HG03565 (cell line): Measurements from ENCODE around the gene ADIRF.
"Not testable (repeated sequence)": the region's sequence is repeated elsewhere in the genome, so short reads cannot be mapped to it uniquely, and the experiment has no call there.

ENCODE experiments used
- ATAC-seq: cut with Tn5 transposase; IDR thresholded peaks from one replicate; pipeline ENCODE4 v1.9.1; 2021; ENCODE audit warnings: mild to moderate bottlenecking, moderate library complexity; ENCODE audit not compliant: unreplicated experiment

The ADIRF gene

DNA sequence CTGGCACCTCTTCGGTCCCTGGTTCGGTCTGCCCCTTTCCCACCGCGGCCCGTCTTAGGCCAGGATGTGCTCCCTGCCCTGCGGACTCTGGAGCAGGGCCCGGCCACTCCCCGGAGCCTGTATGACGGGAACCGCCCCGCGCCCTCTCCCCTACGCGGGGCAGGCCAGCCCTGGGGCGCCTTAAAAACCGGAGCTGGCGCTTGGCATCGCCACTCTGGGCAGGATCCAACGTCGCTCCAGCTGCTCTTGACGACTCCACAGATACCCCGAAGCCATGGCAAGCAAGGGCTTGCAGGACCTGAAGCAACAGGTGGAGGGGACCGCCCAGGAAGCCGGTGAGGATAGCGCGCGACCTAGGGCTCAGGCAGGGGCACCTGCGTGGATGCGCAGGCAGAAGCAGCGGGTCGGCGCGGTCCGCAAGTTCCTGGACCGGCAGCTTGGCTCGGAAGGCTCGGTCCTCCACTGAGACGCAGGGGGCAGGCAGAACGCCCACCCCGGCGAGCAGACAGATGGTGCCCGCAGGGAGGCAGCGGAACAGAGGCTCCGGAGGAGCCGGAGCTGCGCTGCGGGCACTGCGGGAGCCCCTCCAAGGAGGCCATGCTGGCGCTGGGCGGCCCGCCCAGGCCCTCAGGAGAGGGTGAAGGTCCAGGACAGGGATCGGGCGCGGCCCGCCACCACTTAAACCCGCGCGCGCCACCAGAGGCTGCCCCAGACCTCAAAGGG lies at the start of gene ADIRF:
TSS of gene ADIRF (plus strand) at position 212 of the 723 bp plus-strand sequence. CDS start at position 275, 63 bp downstream.
- ATAC-seq = no peak

DNA sequence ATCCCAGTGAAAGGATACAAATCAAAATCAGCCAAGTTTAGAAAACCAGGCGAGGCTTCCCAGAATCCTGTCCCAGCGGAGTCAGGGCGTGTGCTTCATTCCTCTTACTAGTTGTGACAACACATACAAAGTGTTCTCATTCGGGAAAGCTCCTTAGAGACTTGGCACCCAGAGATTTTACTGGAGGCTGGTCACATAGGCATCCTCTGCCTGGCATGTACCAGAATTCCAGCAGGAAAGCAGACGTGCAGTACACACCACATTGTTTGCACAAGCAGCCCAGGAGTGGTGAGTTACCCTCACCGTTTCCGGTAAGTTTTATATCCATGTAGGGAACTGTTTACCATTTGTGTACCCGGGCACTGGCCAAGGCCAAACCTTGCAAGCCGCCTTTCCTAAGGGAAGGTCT lies 45.7 kb upstream of the ADIRF start:
- ATAC-seq = no peak

DNA sequence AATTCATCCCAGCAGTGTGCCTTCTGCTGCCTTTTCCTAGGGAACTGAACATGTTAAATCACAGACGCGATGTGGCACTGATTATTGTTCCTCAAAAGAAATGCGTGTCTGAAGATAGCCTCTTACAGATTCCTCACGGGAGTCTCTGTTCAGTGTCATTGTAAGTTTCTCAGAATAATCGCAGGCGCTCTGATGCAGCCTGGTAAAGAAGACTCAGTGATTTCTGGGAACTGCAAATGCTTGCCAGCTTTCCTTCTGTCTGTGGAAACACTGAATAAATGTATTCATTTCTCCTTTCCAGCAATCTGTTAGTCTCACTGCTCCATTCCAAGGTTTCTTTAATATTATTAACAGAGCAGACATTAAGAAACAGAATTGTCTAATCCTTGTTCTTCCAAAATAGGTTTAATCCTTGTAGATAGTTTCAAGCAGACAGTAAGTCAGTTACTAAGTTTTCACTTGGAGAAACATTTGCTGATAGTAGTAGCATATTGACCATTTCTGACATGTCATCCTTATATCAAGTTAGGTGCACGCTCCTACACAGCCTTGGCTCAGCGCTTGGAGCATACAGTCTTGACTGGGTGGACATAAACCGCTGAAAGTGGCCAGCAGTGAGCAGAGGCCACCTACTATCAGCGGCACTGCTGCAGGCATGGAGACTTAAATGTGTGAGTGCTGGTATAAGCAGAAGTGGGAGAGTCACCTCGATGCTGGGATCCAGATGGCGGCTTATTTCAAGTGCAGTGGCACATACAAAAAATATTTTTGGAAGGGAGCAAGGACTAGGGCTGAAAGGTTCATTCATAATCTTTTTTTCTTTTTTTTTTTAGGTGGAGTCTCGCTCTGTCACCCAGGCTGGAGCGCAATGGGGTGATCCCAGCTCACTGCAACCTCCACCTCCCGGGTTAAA lies 38.6 kb upstream of the ADIRF start:
- ATAC-seq = no peak

GRCh38 chr10:86931872-86932271 lies 36.4 kb upstream of the ADIRF start:
- ATAC-seq = no peak

DNA sequence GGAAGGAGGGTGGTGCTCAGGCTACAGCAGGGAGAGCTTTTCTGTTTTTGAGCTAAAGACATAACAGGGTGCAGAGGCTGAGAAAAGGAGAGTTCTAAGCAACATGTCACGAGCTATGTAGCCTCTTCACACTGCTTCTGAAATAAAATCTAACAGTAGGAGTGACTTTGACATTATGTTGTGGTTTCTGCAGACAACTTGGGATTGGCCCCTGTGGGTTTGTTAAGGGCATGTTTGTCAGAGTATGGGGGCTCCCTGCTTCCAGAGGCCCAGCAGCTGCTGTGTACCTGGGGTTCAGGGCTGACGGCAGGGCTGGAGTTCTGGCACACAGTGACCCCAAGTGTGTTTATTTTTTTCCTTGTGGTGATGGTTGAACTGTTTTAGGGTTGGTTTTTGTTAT lies 35.6 kb upstream of the ADIRF start:
- no peak for ATAC-seq

- not testable (repeated sequence) for ATAC-seq
These were observed 34.0 kb upstream of the ADIRF start for GRCh38 chr10:86934162-86934711.

DNA sequence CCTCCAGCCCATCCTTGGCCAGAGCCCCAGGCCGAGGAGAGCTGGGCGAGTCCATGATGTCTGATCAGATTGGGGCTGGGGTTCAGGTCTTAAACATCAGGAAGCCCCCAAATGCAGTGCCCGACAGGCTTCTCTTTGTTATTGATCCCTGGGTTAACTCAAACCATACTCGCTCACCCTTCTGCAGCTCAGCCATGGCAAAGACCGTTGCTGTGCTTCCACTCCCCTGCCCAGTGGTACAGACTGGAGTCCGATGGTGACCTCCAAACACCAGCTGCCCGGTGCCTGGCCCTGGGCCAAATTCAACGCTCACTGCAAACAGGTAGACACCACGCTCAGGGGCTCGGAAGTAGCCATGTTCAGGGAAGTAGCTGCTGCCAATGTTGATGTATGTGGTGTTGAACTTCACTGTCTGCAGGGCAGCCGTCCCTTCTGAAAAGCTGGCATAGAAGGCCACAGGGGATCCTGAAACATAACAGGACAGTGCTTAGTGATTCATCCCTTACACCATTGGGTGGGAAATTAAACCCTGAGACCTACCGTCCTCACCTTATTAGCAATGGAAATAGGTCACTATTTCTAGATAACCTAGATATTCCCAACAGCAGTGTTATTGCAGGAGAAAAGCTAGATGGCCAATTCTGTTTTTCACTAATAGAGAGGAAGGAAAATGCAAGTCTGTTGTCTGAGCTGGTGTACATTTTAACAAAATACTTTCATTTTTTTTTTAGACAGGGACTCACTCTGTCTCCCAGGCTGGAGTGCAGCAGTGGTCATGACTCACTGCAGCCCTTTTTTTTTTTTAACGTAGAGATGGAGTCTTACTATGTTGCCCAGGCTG lies 31.4 kb upstream of the ADIRF start:
- no peak for ATAC-seq

DNA sequence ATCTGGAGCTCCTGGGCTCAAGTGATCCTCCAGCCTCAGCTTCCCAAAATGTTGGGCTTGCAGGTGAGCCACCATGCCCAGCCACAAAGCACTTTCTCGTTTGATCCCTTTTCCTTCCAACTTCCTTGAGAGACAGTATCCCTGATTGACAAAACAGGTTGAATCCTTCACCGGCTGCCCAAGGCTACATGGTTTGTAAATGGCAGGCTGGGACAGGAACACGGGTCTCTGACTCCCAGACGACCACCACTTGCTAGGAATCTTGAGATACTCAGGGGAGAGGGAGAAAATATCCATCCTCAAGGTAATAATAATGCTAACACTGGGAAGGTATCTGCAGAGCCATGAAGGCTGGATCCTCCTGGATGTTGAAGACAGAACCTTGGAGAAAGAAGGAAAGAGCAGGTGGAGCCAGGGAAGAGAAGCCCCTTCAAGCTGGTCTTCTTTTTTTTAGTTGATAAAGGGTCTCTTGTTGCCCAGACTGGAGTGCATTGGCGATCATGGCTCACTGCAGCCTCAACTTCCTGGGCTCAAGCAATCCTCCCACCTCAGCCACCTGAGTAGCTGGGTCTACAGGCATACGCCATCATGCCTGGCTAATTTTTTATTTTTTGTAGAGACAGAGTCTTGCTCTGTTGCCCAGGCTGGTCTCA lies 30.7 kb upstream of the ADIRF start:
- ATAC-seq = no peak

GRCh38 chr10:86938260-86938659 lies 30.0 kb upstream of the ADIRF start:
- ATAC-seq = no peak

GRCh38 chr10:86940076-86940475 lies 28.2 kb upstream of the ADIRF start:
- ATAC-seq = not testable (repeated sequence)

- no peak for ATAC-seq
These were observed 27.6 kb upstream of the ADIRF start for GRCh38 chr10:86940677-86941076.

- ATAC-seq = no peak
These were observed 26.9 kb upstream of the ADIRF start for GRCh38 chr10:86941426-86941825.

DNA sequence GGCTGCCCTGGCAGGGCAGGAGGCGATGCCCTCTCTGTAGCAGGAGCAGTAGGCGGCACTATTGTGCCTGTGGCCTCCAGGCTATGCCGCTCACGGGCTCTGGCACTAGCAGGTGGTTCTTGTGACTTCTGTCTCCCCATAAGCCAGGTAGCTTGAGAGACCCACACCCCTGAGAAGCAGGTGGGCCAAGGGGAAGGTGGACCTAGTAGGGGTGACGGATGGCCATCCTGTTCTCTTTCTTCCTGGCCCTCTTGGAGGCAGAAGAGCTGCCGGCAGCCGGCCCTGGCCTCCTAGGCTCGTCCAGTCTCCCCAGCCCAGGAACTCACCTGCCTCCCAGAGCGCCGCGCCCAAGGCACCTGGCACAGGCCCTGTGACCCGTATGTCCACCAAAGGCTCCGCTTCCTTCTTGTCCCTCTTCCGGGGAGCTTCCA lies 26.3 kb upstream of the ADIRF start:
- no peak for ATAC-seq

GRCh38 chr10:86942441-86943315 lies 25.6 kb upstream of the ADIRF start:
- ATAC-seq = no peak

DNA sequence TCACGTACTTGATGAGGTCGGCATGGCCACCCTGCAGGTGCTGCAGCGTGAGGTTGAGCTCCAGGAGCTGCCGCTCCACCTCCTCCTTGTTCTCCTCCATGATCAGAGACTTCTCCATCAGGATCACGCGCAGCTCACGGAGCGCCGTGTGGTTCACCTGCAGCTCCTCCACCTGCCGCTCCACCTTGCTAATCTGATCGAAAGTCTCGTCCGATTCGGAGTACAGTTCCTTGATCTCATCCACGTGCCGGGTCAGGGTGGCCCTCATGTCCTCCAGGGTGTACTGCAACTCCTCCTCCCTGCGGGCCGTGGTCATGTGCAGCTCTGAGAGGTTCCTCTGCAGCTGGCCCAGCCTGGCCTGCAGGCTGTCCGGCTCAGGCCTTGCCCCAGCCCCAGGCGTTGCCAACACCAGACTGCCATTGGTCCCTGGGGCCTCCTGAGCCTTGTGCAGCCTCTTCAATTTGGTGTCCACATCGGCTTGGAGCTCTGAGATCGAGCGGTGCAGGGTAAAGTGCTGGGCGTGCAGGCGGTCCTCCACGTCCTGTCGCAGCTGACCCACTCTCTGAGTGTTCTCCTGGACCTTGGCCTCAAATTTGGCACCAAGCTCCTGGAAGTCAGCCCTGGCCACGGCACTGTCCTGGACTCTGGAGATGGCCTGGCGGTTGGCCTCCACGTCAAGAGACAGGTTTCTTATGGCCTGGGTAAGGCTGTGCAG lies 24.8 kb upstream of the ADIRF start:
- no peak for ATAC-seq

DNA sequence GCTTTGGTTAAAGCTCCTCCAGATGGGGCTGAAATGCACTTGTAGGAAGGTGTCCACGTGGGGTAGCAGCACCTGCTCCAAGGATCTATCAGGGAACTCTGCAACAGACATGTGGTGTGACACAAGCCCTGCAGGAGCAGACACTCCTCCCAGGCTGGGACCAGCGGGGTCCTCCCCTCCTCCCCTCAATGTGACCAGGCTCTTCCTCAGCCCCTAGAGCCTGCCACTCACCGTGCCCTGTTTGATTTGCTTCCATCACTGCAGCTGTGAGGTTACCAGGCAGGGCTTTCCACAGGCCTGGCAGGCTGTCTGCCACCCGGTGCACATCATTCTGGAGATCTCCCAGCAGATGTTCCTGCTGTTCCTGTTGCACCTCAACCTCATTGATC lies 24.3 kb upstream of the ADIRF start:
- ATAC-seq = no peak

DNA sequence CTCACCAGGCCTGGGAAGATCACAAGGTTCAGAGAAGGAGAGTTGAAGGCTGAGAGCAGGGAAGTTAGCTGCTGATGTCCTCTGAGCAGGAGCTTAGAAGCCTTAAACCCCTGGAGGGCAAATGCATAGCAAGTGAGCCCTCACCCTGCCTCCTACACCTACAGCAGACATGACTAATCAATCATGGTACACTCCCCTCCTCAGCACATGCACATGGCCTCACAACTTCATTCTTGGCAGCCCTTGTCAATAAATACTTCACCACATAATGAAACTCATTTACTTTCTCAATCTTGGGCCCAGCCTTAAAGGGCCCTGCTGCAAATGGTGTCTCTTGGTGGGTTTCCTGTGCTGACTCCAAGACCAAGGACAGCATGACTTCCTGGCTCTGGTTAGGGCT lies 23.8 kb upstream of the ADIRF start:
- no peak for ATAC-seq

DNA sequence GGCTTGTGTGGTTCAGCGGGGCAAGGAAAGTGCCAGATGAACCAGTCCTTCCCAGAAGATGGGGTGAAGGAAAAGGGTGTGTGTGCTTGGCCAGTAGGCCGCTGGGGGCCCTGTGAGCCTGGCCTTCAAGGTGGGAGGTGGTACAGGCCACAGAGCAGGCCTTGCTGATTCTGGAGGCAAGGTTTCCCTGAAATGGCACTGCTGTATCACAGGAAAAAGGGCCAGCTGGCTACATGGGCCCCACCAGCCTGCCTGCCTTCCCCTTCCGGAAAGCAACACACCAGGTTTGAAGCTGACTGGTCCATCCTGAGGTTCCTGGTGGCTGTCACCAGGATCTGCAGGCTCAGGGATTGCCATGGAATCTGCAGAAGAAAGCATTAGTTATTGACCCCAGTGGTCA lies 23.4 kb upstream of the ADIRF start:
- no peak for ATAC-seq
